IMR-90 (cell line): ENCODE results near the gene CASP2. TPM values are rescaled to one million over a fixed set of nuclear protein-coding genes. Genes with fewer than 3 reads are reported as not detected.

Experiments used
- ATAC-seq: fragments of 200-7000 bp; cut with Tn5 transposase; 2 replicates; pipeline ENCODE4 v1.9.1; 2020; ENCODE audit warnings: low read depth, mild to moderate bottlenecking, moderate library complexity
- BruUV-seq: library from RNA; stranded (reverse); fragments of 400-500 nt; replicated peaks from 2 replicates; lab custom pipeline; 2021; lab: Mats Ljungman, UMichigan
- CTCF ChIA-PET: fragments of 300-600 bp; formaldehyde crosslinking; extraction: SDS; loops from one replicate; lab custom pipeline; 2021; ENCODE audit warnings: antibody characterized with exemption; lab: Yijun Ruan, JAX
- POLR2A ChIA-PET: fragments of 300-600 bp; sonication (Branson Sonifier 250); formaldehyde crosslinking; loops from one replicate; lab custom pipeline; 2022; ENCODE audit warnings: antibody characterized with exemption; ENCODE audit not compliant: unreplicated experiment; lab: Charles Lee
- DNase-seq: peaks from one replicate; pipeline ENCODE4 v3.0.0; 2013
- H2AFZ ChIP-seq: replicated peaks from 2 replicates; pipeline ENCODE3; 2013; ENCODE audit warnings: low read length, mild to moderate bottlenecking; ENCODE audit not compliant: poor library complexity
- H2AK5ac ChIP-seq: 2 replicates; pipeline ENCODE4 v1.6.1; 2013; ENCODE audit warnings: low read depth, low read length, inconsistent platforms
- H2AK9ac ChIP-seq: replicated peaks from 2 replicates; pipeline ENCODE3; 2013; ENCODE audit warnings: mild to moderate bottlenecking, low read depth, low read length, moderate library complexity; ENCODE audit not compliant: poor library complexity
- H2BK120ac ChIP-seq: 2 replicates; pipeline ENCODE4 v1.6.1; 2013; ENCODE audit warnings: low read depth, low read length, inconsistent platforms
- H2BK15ac ChIP-seq: 3 replicates; pipeline ENCODE4 v1.6.1; 2013; ENCODE audit warnings: low read depth, low read length, inconsistent platforms
- H2BK20ac ChIP-seq: 2 replicates; pipeline ENCODE4 v1.6.1; 2013; ENCODE audit warnings: low read depth, mild to moderate bottlenecking, inconsistent platforms, low read length, moderate library complexity
- H2BK5ac ChIP-seq: 2 replicates; pipeline ENCODE4 v1.6.1; 2013; ENCODE audit warnings: mild to moderate bottlenecking, low read depth, low read length, inconsistent platforms; ENCODE audit not compliant: poor library complexity, severe bottlenecking
- H3K14ac ChIP-seq: replicated peaks from 2 replicates; pipeline ENCODE4 v1.6.1; 2013; ENCODE audit warnings: low read depth, low read length, inconsistent platforms
- H3K18ac ChIP-seq: 2 replicates; pipeline ENCODE4 v1.6.1; 2013; ENCODE audit warnings: low read depth, low read length, control low read depth
- H3K23ac ChIP-seq: 2 replicates; pipeline ENCODE4 v1.6.1; 2013; ENCODE audit warnings: low read depth, low read length, inconsistent platforms
- H3K27ac ChIP-seq: 2 replicates; pipeline ENCODE4 v1.5.1; 2013; ENCODE audit warnings: mild to moderate bottlenecking, control low read depth, low read length; ENCODE audit not compliant: insufficient read depth
- H3K27me3 ChIP-seq: 2 replicates; pipeline ENCODE4 v1.6.1; 2013; ENCODE audit warnings: low read length; ENCODE audit not compliant: control insufficient read depth, insufficient read depth
- H3K36me3 ChIP-seq: 2 replicates; pipeline ENCODE4 v1.6.1; 2013; ENCODE audit warnings: low read length, mixed read lengths; ENCODE audit not compliant: control insufficient read depth, insufficient read depth
- H3K4ac ChIP-seq: 2 replicates; pipeline ENCODE4 v1.6.1; 2013; ENCODE audit warnings: low read depth, low read length, inconsistent platforms
- H3K4me1 ChIP-seq: 2 replicates; pipeline ENCODE4 v1.6.1; 2013; ENCODE audit warnings: low read length, mixed read lengths; ENCODE audit not compliant: control insufficient read depth, insufficient read depth
- H3K4me2 ChIP-seq: 2 replicates; pipeline ENCODE4 v1.6.1; 2013; ENCODE audit warnings: low read depth, mild to moderate bottlenecking, control low read depth, low read length, moderate library complexity
- H3K4me3 ChIP-seq: 2 replicates; pipeline ENCODE4 v1.5.1; 2013; ENCODE audit warnings: low read depth, mild to moderate bottlenecking, control low read depth, low read length, moderate library complexity; ENCODE audit not compliant: insufficient read depth
- H3K56ac ChIP-seq: 2 replicates; pipeline ENCODE4 v1.6.1; 2013; ENCODE audit warnings: low read length, inconsistent platforms; ENCODE audit not compliant: insufficient read depth; ENCODE audit errors: extremely low read depth
- H3K79me1 ChIP-seq, 2 experiments: 2 replicates each; pipeline ENCODE4 v1.6.1; 2013; ENCODE audit warnings: low read length in 2 of 2, inconsistent platforms in 1 of 2, low read depth in 1 of 2
- H3K9ac ChIP-seq: 2 replicates; pipeline ENCODE4 v1.6.1; 2013; ENCODE audit warnings: low read depth, low read length, control low read depth
- H3K9me1 ChIP-seq: 2 replicates; pipeline ENCODE4 v1.6.1; 2013; ENCODE audit warnings: low read length, inconsistent platforms; ENCODE audit not compliant: insufficient read depth
- H3K9me3 ChIP-seq: 2 replicates; pipeline ENCODE4 v1.6.1; 2013; ENCODE audit warnings: low read length; ENCODE audit not compliant: control insufficient read depth, insufficient read depth
- H4K20me1 ChIP-seq: 2 replicates; pipeline ENCODE4 v1.6.1; 2013; ENCODE audit warnings: low read length, inconsistent platforms; ENCODE audit not compliant: insufficient read depth
- H4K5ac ChIP-seq: 2 replicates; pipeline ENCODE4 v1.6.1; 2013; ENCODE audit warnings: mild to moderate bottlenecking, low read depth, low read length, control low read depth
- H4K8ac ChIP-seq, 2 experiments: 2 replicates each; pipeline ENCODE4 v1.6.1; 2013; ENCODE audit warnings: low read depth in 2 of 2, low read length in 2 of 2, control low read depth in 1 of 2, inconsistent platforms in 1 of 2
- H4K91ac ChIP-seq: 2 replicates; pipeline ENCODE4 v1.6.1; 2013; ENCODE audit warnings: low read depth, low read length, inconsistent platforms; ENCODE audit not compliant: insufficient read depth
- BHLHE40 ChIP-seq: fragments of 150-350 bp; IDR thresholded peaks from 2 replicates; pipeline ENCODE4 v1.6.1; 2016; ENCODE audit warnings: mild to moderate bottlenecking, low read depth, low read length
- CEBPB ChIP-seq: IDR thresholded peaks from 2 replicates; pipeline ENCODE4 v1.6.1; 2012; ENCODE audit warnings: low read depth, low read length, improper control_type of control experiment
- CHD1 ChIP-seq: IDR thresholded peaks from 2 replicates; pipeline ENCODE4 v1.6.1; 2012; ENCODE audit warnings: low read depth, low read length, improper control_type of control experiment
- CTCF ChIP-seq: conservative IDR thresholded peaks from 2 replicates; pipeline ENCODE4 v1.5.1; 2012; ENCODE audit warnings: mild to moderate bottlenecking, low read depth, low read length, improper control_type of control experiment
- FOS ChIP-seq: fragments of 150-350 bp; IDR thresholded peaks from 2 replicates; pipeline ENCODE4 v1.6.1; 2016; ENCODE audit warnings: low read depth, low read length
- MAFK ChIP-seq: IDR thresholded peaks from 2 replicates; pipeline ENCODE4 v1.6.1; 2012; ENCODE audit warnings: low read depth, low read length, improper control_type of control experiment
- MAZ ChIP-seq: IDR thresholded peaks from 2 replicates; pipeline ENCODE4 v1.6.1; 2012; ENCODE audit warnings: low read depth, mild to moderate bottlenecking, low read length, improper control_type of control experiment, moderate library complexity, borderline replicate concordance
- MXI1 ChIP-seq: IDR thresholded peaks from 2 replicates; pipeline ENCODE4 v1.6.1; 2012; ENCODE audit warnings: low read depth, mild to moderate bottlenecking, low read length, moderate library complexity, borderline replicate concordance
- NFE2L2 ChIP-seq: fragments of 150-350 bp; IDR thresholded peaks from 2 replicates; pipeline ENCODE4 v1.6.1; 2016; ENCODE audit warnings: low read depth, mild to moderate bottlenecking, low read length
- POLR2A ChIP-seq: IDR thresholded peaks from 2 replicates; pipeline ENCODE4 v1.6.1; 2012; ENCODE audit warnings: mild to moderate bottlenecking, low read depth, low read length
- RAD21 ChIP-seq: IDR thresholded peaks from 2 replicates; pipeline ENCODE4 v1.6.1; 2012; ENCODE audit warnings: low read length, improper control_type of control experiment
- RCOR1 ChIP-seq: IDR thresholded peaks from 2 replicates; pipeline ENCODE4 v1.6.1; 2012; ENCODE audit warnings: mild to moderate bottlenecking, low read length, improper control_type of control experiment; ENCODE audit not compliant: insufficient replicate concordance
- RFX5 ChIP-seq: IDR thresholded peaks from 2 replicates; pipeline ENCODE4 v1.8.0; 2012; ENCODE audit warnings: low read depth, mild to moderate bottlenecking, low read length, moderate library complexity
- SMC3 ChIP-seq: fragments of 150-350 bp; IDR thresholded peaks from 2 replicates; pipeline ENCODE4 v1.6.1; 2016; ENCODE audit warnings: low read depth, mild to moderate bottlenecking, antibody characterized with exemption, low read length, moderate library complexity
- WGBS, 2 experiments: methylation state at CpG; one replicate each; pipeline versions ENCODE4 v1.1.5 to v1.1.7; 2013; ENCODE audit warnings: missing lambda C conversion rate in 2 of 2; ENCODE audit not compliant: insufficient read length in 1 of 2; ENCODE audit errors: extremely low coverage in 2 of 2; 5-methylcytosine and 5-hydroxymethylcytosine counted together
- dilution Hi-C: fragments of 300-500 bp; cut with HindIII; formaldehyde crosslinking; loops from one replicate; pipeline ENCODE4 v1.14.3; 2018; ENCODE audit warnings: low sequenced_read_pairs; ENCODE audit not compliant: unreplicated experiment
- in situ Hi-C: fragments of 300-500 bp; cut with MboI; formaldehyde crosslinking; loops from 3 replicates; pipeline ENCODE4 v1.14.3; 2019; ENCODE audit warnings: low sequenced_read_pairs, inconsistent platforms, mixed read lengths
- intact Hi-C: fragments of 100-400 bp; cut with micrococcal nuclease; formaldehyde crosslinking; loops from 2 replicates; pipeline ENCODE4 v1.10.0; 2022
- polyA plus RNA-seq, 3 experiments: library from polyadenylated mRNA; depleted of rRNA; stranded (reverse); fragments of >200 nt; gene quantifications; 2 replicates each; pipeline ENCODE4 v1.2.3, GENCODE V29; 2012; ENCODE audit warnings: low replicate concordance in 1 of 3
- total RNA-seq: library from RNA; depleted of rRNA; stranded (reverse); fragments of >200 nt; gene quantifications from 2 replicates; pipeline ENCODE4 v1.2.3, GENCODE V29; 2012
- TF ChIP-seq, protein P1 (sequence below): fragments of 150-350 bp; IDR thresholded peaks from 2 replicates; pipeline ENCODE4 v1.6.1; 2016; ENCODE audit warnings: low read depth, mild to moderate bottlenecking, low read length, moderate library complexity, borderline replicate concordance
- TF ChIP-seq, protein P2 (sequence below): fragments of 150-350 bp; IDR thresholded peaks from 2 replicates; pipeline ENCODE4 v1.6.1; 2017; ENCODE audit warnings: mild to moderate bottlenecking, antibody characterized with exemption, low read length, low read depth

CASP2 gene
- total and polyA plus RNA-seq, 2 of the 4 experiments (the other 2 are of a cell fraction) = 15.4 to 25.6 TPM

GRCh38 chr7:143272871-143273270 is 15.3 kb upstream of the CASP2 start:
- no peak overlapping the region for H3K23ac ChIP-seq
- no peak for DNase-seq
- no peaks in the 10 kb centered on the region for H3K4me1 ChIP-seq
- H3K4ac ChIP-seq = no peak overlapping the region
- H4K20me1 ChIP-seq = no peaks in the 10 kb centered on the region
- no peak for ATAC-seq
- dilution Hi-C loops (no loop called here), intact Hi-C loops (no loop called here), in situ Hi-C loops (no loop called here)
- no peaks in the 10 kb centered on the region for H3K79me1 ChIP-seq
- no peak overlapping the region for H4K91ac ChIP-seq
- H2BK5ac ChIP-seq = no peak overlapping the region
- no CpG with 5 or more reads among the region's 2 CpGs for WGBS, 2 experiments
- no peak overlapping the region for H3K18ac ChIP-seq
- ChIA-PET CTCF (interaction anchor here (0.6 kb wide), 1 partner anchor 9 kb away, joined by 4 read pairs; no protein-coding TSS in a partner anchor), POLR2A (no interaction called here)
- no peak overlapping the region for H2BK120ac ChIP-seq
- no peak overlapping the region for H2BK20ac ChIP-seq
- H3K27me3 ChIP-seq = no peaks in the 10 kb centered on the region
- H3K36me3 ChIP-seq = peaks cover 15% of the 10 kb centered on the region
- no peak overlapping the region for H4K5ac ChIP-seq
- BruUV-seq = no TSS peak
- no peak overlapping the region for H2AFZ ChIP-seq
- no peak overlapping the region for H4K8ac ChIP-seq
- H3K4me3 ChIP-seq = no peak overlapping the region
- no peak overlapping the region for H3K27ac ChIP-seq
- H2AK9ac ChIP-seq = no peak overlapping the region
- H3K9ac ChIP-seq = no peak overlapping the region
- no peak overlapping the region for H3K4me2 ChIP-seq
- no peaks in the 10 kb centered on the region for H3K9me1 ChIP-seq
- no peak overlapping the region for H3K56ac ChIP-seq
- no peak overlapping the region for H2BK15ac ChIP-seq
- H2AK5ac ChIP-seq = no peak overlapping the region
- TF ChIP-seq RCOR1 (no peak), MAZ (no peak), CEBPB (no peak), NFE2L2 (no peak), CTCF (no peak), FOS (no peak), SMC3 (no peak), RFX5 (no peak), MAFK (no peak), CHD1 (no peak), BHLHE40 (no peak), MXI1 (no peak), RAD21 (no peak), POLR2A (no peak)
- TF ChIP-seq, protein P1, sequence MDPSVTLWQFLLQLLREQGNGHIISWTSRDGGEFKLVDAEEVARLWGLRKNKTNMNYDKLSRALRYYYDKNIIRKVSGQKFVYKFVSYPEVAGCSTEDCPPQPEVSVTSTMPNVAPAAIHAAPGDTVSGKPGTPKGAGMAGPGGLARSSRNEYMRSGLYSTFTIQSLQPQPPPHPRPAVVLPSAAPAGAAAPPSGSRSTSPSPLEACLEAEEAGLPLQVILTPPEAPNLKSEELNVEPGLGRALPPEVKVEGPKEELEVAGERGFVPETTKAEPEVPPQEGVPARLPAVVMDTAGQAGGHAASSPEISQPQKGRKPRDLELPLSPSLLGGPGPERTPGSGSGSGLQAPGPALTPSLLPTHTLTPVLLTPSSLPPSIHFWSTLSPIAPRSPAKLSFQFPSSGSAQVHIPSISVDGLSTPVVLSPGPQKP = no peak
- TF ChIP-seq, protein P2, sequence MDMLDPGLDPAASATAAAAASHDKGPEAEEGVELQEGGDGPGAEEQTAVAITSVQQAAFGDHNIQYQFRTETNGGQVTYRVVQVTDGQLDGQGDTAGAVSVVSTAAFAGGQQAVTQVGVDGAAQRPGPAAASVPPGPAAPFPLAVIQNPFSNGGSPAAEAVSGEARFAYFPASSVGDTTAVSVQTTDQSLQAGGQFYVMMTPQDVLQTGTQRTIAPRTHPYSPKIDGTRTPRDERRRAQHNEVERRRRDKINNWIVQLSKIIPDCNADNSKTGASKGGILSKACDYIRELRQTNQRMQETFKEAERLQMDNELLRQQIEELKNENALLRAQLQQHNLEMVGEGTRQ = no peak
- no peak overlapping the region for H3K14ac ChIP-seq
- H3K9me3 ChIP-seq = no peaks in the 10 kb centered on the region
